Neural cell (in vitro differentiated cells): ENCODE measurements around the gene PARVG. TPM values are rescaled to one million over a fixed set of nuclear protein-coding genes. Genes with fewer than 3 reads are reported as not detected.

Experiments
- H2AFZ ChIP-seq: fragments of 200-600, 300-800 bp; sonication (generic), shearing (Covaris generic); 2 replicates; pipeline ENCODE4 v1.6.0; 2014; ENCODE audit warnings: low read depth, mild to moderate bottlenecking, antibody characterized with exemption, low read length, moderate library complexity
- H3F3A ChIP-seq: fragments of 200-600 bp; shearing (Covaris generic); 2 replicates; pipeline ENCODE4 v1.6.1; 2016; ENCODE audit warnings: mild to moderate bottlenecking, moderate library complexity, mixed read lengths, antibody characterized with exemption, low read length; ENCODE audit not compliant: insufficient read depth, poor library complexity, severe bottlenecking
- H3K27ac ChIP-seq: fragments of 200-600, 300-800 bp; sonication (generic), shearing (Covaris generic); 2 replicates; pipeline ENCODE4 v1.5.1; 2014; ENCODE audit warnings: mild to moderate bottlenecking, low read length, moderate library complexity
- H3K27me3 ChIP-seq: fragments of 300-800, 200-600 bp; sonication (generic), shearing (Covaris generic); 2 replicates; pipeline ENCODE4 v1.6.0; 2014; ENCODE audit warnings: mild to moderate bottlenecking, low read depth, low read length, moderate library complexity; ENCODE audit not compliant: insufficient read depth
- H3K36me3 ChIP-seq: fragments of 300-800, 200-600 bp; sonication (generic), shearing (Covaris generic); 2 replicates; pipeline ENCODE4 v1.5.1; 2014; ENCODE audit warnings: mild to moderate bottlenecking, antibody characterized with exemption, low read length, moderate library complexity; ENCODE audit not compliant: insufficient read depth
- H3K4me2 ChIP-seq: fragments of 300-800, 200-600 bp; sonication (generic), shearing (Covaris generic); 2 replicates; pipeline ENCODE4 v1.6.0; 2014; ENCODE audit warnings: mild to moderate bottlenecking, low read length
- H3K4me3 ChIP-seq: fragments of 300-800, 200-600 bp; sonication (generic), shearing (Covaris generic); 2 replicates; pipeline ENCODE4 v1.5.1; 2014; ENCODE audit warnings: mild to moderate bottlenecking, low read length, moderate library complexity
- H3K79me2 ChIP-seq: fragments of 200-600 bp; shearing (Covaris generic); replicated peaks from 2 replicates; pipeline ENCODE4 v1.6.0; 2014; ENCODE audit warnings: mild to moderate bottlenecking, low read length, moderate library complexity; ENCODE audit not compliant: insufficient read depth
- H3K9ac ChIP-seq: fragments of 300-800, 200-600 bp; sonication (generic), shearing (Covaris generic); 2 replicates; pipeline ENCODE4 v1.6.1; 2016; ENCODE audit warnings: mild to moderate bottlenecking, low read length, mixed read lengths
- H3K9me2 ChIP-seq: fragments of 200-600 bp; shearing (Covaris generic); 2 replicates; pipeline ENCODE4 v1.6.1; 2016; ENCODE audit warnings: mild to moderate bottlenecking, low read length, mixed read lengths; ENCODE audit not compliant: insufficient read depth
- H3K9me3 ChIP-seq: fragments of 200-600, 300-800 bp; sonication (generic), shearing (Covaris generic); 2 replicates; pipeline ENCODE4 v1.6.1; 2016; ENCODE audit warnings: mild to moderate bottlenecking, mixed run types, low read length, moderate library complexity, mixed read lengths
- H4K20me1 ChIP-seq: fragments of 200-600 bp; shearing (Covaris generic); 2 replicates; pipeline ENCODE4 v1.6.1; 2016; ENCODE audit warnings: mild to moderate bottlenecking, mixed run types; ENCODE audit not compliant: insufficient read depth
- CTCF ChIP-seq: fragments of 450-650 bp; IDR thresholded peaks from 2 replicates; pipeline ENCODE4 v1.5.1; 2014; ENCODE audit warnings: antibody characterized with exemption, mild to moderate bottlenecking, moderate library complexity; ENCODE audit not compliant: poor library complexity, severe bottlenecking
- EP300 ChIP-seq: fragments of 450-650 bp; conservative IDR thresholded peaks from 2 replicates; pipeline ENCODE4 v1.6.1; 2014; ENCODE audit warnings: antibody characterized with exemption, mild to moderate bottlenecking, moderate library complexity; ENCODE audit not compliant: poor library complexity, severe bottlenecking
- EZH2 ChIP-seq: fragments of 200-600, 300-800 bp; shearing (Covaris generic), sonication (generic); IDR thresholded peaks from 2 replicates; pipeline ENCODE4 v1.6.1; 2014; ENCODE audit warnings: antibody characterized with exemption, low read length, borderline replicate concordance, mild to moderate bottlenecking; ENCODE audit not compliant: insufficient read depth, poor library complexity, severe bottlenecking
- MXI1 ChIP-seq: fragments of 450-650 bp; conservative IDR thresholded peaks from 2 replicates; pipeline ENCODE4 v1.6.1; 2014; ENCODE audit warnings: antibody characterized with exemption, mild to moderate bottlenecking; ENCODE audit not compliant: poor library complexity, severe bottlenecking
- POLR2AphosphoS5 ChIP-seq: IDR thresholded peaks from 2 replicates; pipeline ENCODE4 v1.6.1; 2012
- RAD21 ChIP-seq: fragments of 450-650 bp; conservative IDR thresholded peaks from 2 replicates; pipeline ENCODE4 v1.6.1; 2014; ENCODE audit warnings: antibody characterized with exemption, mild to moderate bottlenecking, moderate library complexity
- SMC3 ChIP-seq: fragments of 450-650 bp; conservative IDR thresholded peaks from 2 replicates; pipeline ENCODE4 v1.6.1; 2014; ENCODE audit warnings: antibody characterized with exemption, mild to moderate bottlenecking, moderate library complexity; ENCODE audit not compliant: poor library complexity
- TAF1 ChIP-seq: IDR thresholded peaks from 2 replicates; pipeline ENCODE4 v1.6.1; 2012; ENCODE audit warnings: low read depth
- polyA plus RNA-seq: library from polyadenylated mRNA; depleted of rRNA; stranded (reverse); fragments of >200 nt; gene quantifications from 2 replicates; pipeline ENCODE4 v1.2.3, GENCODE V29; 2014
- TF ChIP-seq, protein P1 (sequence below): IDR thresholded peaks from 2 replicates; pipeline ENCODE4 v1.6.1; 2012; ENCODE audit warnings: borderline replicate concordance

The PARVG gene
- polyA plus RNA-seq, 1 donor from 2014 or later, result not detected

- Histone ChIP-seq H2AFZ (no peak overlapping the region), H3F3A (no peaks in the 10 kb centered on the region), H3K79me2 (no peaks in the 10 kb centered on the region), H3K9me3 (no peaks in the 10 kb centered on the region), H3K27ac (no peak overlapping the region), H4K20me1 (no peaks in the 10 kb centered on the region), H3K4me3 (no peak overlapping the region), H3K36me3 (no peaks in the 10 kb centered on the region), H3K9me2 (no peaks in the 10 kb centered on the region), H3K9ac (no peak overlapping the region), H3K27me3 (no peaks in the 10 kb centered on the region), H3K4me2 (no peak overlapping the region)
- no peak for TF ChIP-seq EP300
- no peak for TF ChIP-seq SMC3
- TF ChIP-seq POLR2AphosphoS5, result no peak
- TF ChIP-seq, protein P1, sequence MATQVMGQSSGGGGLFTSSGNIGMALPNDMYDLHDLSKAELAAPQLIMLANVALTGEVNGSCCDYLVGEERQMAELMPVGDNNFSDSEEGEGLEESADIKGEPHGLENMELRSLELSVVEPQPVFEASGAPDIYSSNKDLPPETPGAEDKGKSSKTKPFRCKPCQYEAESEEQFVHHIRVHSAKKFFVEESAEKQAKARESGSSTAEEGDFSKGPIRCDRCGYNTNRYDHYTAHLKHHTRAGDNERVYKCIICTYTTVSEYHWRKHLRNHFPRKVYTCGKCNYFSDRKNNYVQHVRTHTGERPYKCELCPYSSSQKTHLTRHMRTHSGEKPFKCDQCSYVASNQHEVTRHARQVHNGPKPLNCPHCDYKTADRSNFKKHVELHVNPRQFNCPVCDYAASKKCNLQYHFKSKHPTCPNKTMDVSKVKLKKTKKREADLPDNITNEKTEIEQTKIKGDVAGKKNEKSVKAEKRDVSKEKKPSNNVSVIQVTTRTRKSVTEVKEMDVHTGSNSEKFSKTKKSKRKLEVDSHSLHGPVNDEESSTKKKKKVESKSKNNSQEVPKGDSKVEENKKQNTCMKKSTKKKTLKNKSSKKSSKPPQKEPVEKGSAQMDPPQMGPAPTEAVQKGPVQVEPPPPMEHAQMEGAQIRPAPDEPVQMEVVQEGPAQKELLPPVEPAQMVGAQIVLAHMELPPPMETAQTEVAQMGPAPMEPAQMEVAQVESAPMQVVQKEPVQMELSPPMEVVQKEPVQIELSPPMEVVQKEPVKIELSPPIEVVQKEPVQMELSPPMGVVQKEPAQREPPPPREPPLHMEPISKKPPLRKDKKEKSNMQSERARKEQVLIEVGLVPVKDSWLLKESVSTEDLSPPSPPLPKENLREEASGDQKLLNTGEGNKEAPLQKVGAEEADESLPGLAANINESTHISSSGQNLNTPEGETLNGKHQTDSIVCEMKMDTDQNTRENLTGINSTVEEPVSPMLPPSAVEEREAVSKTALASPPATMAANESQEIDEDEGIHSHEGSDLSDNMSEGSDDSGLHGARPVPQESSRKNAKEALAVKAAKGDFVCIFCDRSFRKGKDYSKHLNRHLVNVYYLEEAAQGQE, result no peak
- TF ChIP-seq RAD21, result no peak
- no peak for TF ChIP-seq CTCF
- TF ChIP-seq MXI1, result no peak
- TF ChIP-seq TAF1, result no peak
- TF ChIP-seq EZH2, result no peak
These were observed 12.2 kb downstream of the PARVG start for GRCh38 chr22:44192816-44193534.

DNA sequence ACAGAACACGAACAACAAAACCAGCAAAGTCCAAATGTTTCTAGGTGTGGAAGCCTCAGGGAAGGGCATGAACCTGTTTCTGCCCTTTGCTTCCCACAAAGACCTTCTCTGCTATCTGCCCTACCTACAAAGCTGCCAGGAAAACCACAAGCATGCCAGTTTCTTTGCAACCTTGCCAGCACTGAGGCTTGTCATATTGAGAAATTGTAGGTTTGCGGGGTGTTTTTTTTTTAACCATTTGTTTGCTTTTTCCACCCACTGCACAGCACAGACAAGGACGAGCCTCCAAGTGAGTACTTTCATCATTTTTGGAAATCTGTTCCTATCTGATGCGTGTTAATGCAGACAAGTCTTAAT, 12.8 kb downstream of the PARVG start:
- H3F3A ChIP-seq, result no peaks in the 10 kb centered on the region
- no peaks in the 10 kb centered on the region for H3K36me3 ChIP-seq
- no peak overlapping the region for H3K4me3 ChIP-seq
- H3K4me2 ChIP-seq, result no peak overlapping the region
- no peak overlapping the region for H3K27ac ChIP-seq
- H3K79me2 ChIP-seq, result no peaks in the 10 kb centered on the region
- H4K20me1 ChIP-seq, result no peaks in the 10 kb centered on the region
- no peaks in the 10 kb centered on the region for H3K9me3 ChIP-seq
- no peaks in the 10 kb centered on the region for H3K9me2 ChIP-seq
- no peak overlapping the region for H2AFZ ChIP-seq
- H3K27me3 ChIP-seq, result no peaks in the 10 kb centered on the region
- TF ChIP-seq POLR2AphosphoS5 (no peak), SMC3 (no peak), TAF1 (no peak)
- no peak overlapping the region for H3K9ac ChIP-seq
